Nephron (organoid): ENCODE results near the gene PLCD1.
"Not testable (repeated sequence)": the region's sequence is repeated elsewhere in the genome, so short reads cannot be mapped to it uniquely, and the experiment has no call there.

ENCODE experiments used
- H3K27ac Mint-ChIP-seq, 3 experiments: 2 replicates each; pipeline ENCODE4 v1.8.0; 2020; ENCODE audit warnings: mixed read lengths in 3 of 3, mild to moderate bottlenecking in 2 of 3, moderate library complexity in 1 of 3
- H3K27me3 Mint-ChIP-seq: 2 replicates; pipeline ENCODE4 v1.8.0; 2021; ENCODE audit warnings: low read depth, mild to moderate bottlenecking, moderate library complexity, mixed read lengths
- H3K36me3 Mint-ChIP-seq: 2 replicates; pipeline ENCODE4 v1.8.0; 2020; ENCODE audit warnings: low read depth, mixed read lengths
- H3K4me1 Mint-ChIP-seq: 2 replicates; pipeline ENCODE4 v1.8.0; 2020; ENCODE audit warnings: mixed read lengths
- H3K4me3 Mint-ChIP-seq, 3 experiments: 2 replicates each; pipeline ENCODE4 v1.8.0; 2020; ENCODE audit warnings: mild to moderate bottlenecking in 3 of 3, mixed read lengths in 3 of 3, moderate library complexity in 2 of 3
- H3K9me3 Mint-ChIP-seq: 2 replicates; pipeline ENCODE4 v1.8.0; 2020; ENCODE audit warnings: mixed read lengths
- CTCF ChIP-seq, 3 experiments: fragments of 200-600 bp; sonication (generic); IDR thresholded peaks; one replicate each; pipeline ENCODE4 v1.5.0; 2021; ENCODE audit warnings: antibody characterized with exemption in 3 of 3; ENCODE audit not compliant: unreplicated experiment in 3 of 3

The PLCD1 gene

GRCh38 chr3:37989821-37990480 lies 39.5 kb downstream of the PLCD1 start:
- Mint-ChIP-seq H3K9me3 (no peaks in the 10 kb centered on the region), H3K36me3 (peaks cover 3% of the 10 kb centered on the region), H3K4me1 (peaks cover 37% of the 10 kb centered on the region), H3K4me3 (no peak overlapping the region), H3K27me3 (peaks cover 17% of the 10 kb centered on the region), H3K27ac (peak overlapping the region; percentile 21 to 60 (median 58))
- no peak for TF ChIP-seq CTCF (IDR thresholded peaks at IDR 0.05; ENCODE audit: unreplicated experiment in 3 of 3)

GRCh38 chr3:37988931-37989525 lies 40.4 kb downstream of the PLCD1 start:
- no peak for TF ChIP-seq CTCF (IDR thresholded peaks at IDR 0.05; ENCODE audit: unreplicated experiment in 3 of 3)
- Mint-ChIP-seq H3K36me3 (peaks cover 8% of the 10 kb centered on the region), H3K4me1 (peaks cover 27% of the 10 kb centered on the region)

GRCh38 chr3:37988376-37988775 lies 41.1 kb downstream of the PLCD1 start:
- H3K9me3 Mint-ChIP-seq, H3K36me3 Mint-ChIP-seq, H3K4me3 Mint-ChIP-seq: not testable (repeated sequence)
- Mint-ChIP-seq H3K27ac (peak overlapping the region in 1 of 3 experiments; percentile 14), H3K4me1 (peaks cover 21% of the 10 kb centered on the region), H3K27me3 (peaks cover 15% of the 10 kb centered on the region)

More at GRCh38 chr3:37988931-37989525, 40.4 kb downstream of the PLCD1 start:
- no peaks in the 10 kb centered on the region for H3K9me3 Mint-ChIP-seq
- peak overlapping the region; percentile 12 to 74 (median 21) for H3K27ac Mint-ChIP-seq
- peak overlapping the region in 1 of 3 experiments; percentile 22 for H3K4me3 Mint-ChIP-seq
- peaks cover 17% of the 10 kb centered on the region for H3K27me3 Mint-ChIP-seq

GRCh38 chr3:37987751-37988179 lies 41.7 kb downstream of the PLCD1 start:
- Mint-ChIP-seq H3K4me3 (no peak overlapping the region), H3K4me1 (peaks cover 15% of the 10 kb centered on the region), H3K27me3 (peaks cover 11% of the 10 kb centered on the region), H3K9me3 (no peaks in the 10 kb centered on the region), H3K36me3 (peaks cover 8% of the 10 kb centered on the region), H3K27ac (peak overlapping the region in 1 of 3 experiments; percentile 14)
- no peak for TF ChIP-seq CTCF (IDR thresholded peaks at IDR 0.05; ENCODE audit: unreplicated experiment in 3 of 3)

- no peak for TF ChIP-seq CTCF (IDR thresholded peaks at IDR 0.05; ENCODE audit: unreplicated experiment in 3 of 3)
- H3K27me3 Mint-ChIP-seq: peaks cover 7% of the 10 kb centered on the region
- no peaks in the 10 kb centered on the region for H3K9me3 Mint-ChIP-seq
- peaks cover 11% of the 10 kb centered on the region for H3K36me3 Mint-ChIP-seq
- no peak overlapping the region for H3K4me3 Mint-ChIP-seq
- no peak overlapping the region for H3K27ac Mint-ChIP-seq
- H3K4me1 Mint-ChIP-seq: peaks cover 15% of the 10 kb centered on the region
These were observed 42.1 kb downstream of the PLCD1 start for GRCh38 chr3:37987315-37987697.

GRCh38 chr3:37986479-37987314 lies 42.7 kb downstream of the PLCD1 start:
- H3K9me3 Mint-ChIP-seq: no peaks in the 10 kb centered on the region
- no peak overlapping the region for H3K4me3 Mint-ChIP-seq
- H3K27ac Mint-ChIP-seq: no peak overlapping the region
- H3K27me3 Mint-ChIP-seq: peaks cover 4% of the 10 kb centered on the region
- H3K36me3 Mint-ChIP-seq: peaks cover 18% of the 10 kb centered on the region
- H3K4me1 Mint-ChIP-seq: peaks cover 21% of the 10 kb centered on the region
- no peak for TF ChIP-seq CTCF (IDR thresholded peaks at IDR 0.05; ENCODE audit: unreplicated experiment in 3 of 3)
